A673 (cell line): ENCODE measurements around the gene TATDN2.

Source experiments
- EZH2 ChIP-seq: fragments of 200-600 bp; sonication (generic); IDR thresholded peaks from 2 replicates; pipeline ENCODE4 v1.6.1; 2017; ENCODE audit warnings: borderline replicate concordance, low read depth, mild to moderate bottlenecking, mixed read lengths, antibody characterized with exemption, low read length; ENCODE audit not compliant: poor library complexity, severe bottlenecking
- TF ChIP-seq, protein P1 (sequence below): fragments of 300-800, 200-600 bp; sonication (generic); conservative IDR thresholded peaks from 2 replicates; pipeline ENCODE4 v1.5.1; 2017; ENCODE audit warnings: low read depth, mild to moderate bottlenecking, antibody characterized with exemption, low read length, moderate library complexity, mixed read lengths

DNA sequence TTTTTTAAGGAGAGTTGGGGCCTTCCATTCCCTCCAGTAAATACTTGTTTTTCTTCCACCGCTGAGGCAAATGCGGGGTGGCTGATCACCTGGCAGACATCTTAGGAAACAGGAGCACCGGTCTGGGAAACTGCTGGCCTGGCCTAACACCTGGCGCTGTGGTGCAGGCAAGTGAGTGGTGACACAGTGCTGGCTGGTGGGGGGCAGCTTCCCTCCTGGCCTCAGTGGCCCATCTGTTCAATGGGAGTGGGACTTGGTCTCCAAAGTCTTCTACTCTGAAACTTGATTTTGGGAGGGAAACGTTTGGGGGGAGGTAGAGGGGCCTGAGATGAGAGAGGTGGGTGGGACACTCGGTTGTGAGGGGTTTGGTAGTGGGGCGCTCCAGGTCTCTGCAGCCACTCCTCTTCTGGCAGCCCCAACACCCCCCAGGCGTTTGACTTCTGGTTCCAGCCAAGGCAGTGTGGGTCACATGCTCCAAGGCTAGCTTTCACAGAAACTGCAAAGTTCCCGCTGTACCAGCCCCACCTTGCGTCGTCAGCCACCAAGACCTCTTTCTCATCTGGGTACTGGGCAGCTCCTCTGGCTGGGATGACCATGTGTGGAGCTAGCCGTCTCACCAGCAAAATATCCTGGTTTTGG is 39.8 kb downstream of the TATDN2 start:
- TF ChIP-seq, protein P1, sequence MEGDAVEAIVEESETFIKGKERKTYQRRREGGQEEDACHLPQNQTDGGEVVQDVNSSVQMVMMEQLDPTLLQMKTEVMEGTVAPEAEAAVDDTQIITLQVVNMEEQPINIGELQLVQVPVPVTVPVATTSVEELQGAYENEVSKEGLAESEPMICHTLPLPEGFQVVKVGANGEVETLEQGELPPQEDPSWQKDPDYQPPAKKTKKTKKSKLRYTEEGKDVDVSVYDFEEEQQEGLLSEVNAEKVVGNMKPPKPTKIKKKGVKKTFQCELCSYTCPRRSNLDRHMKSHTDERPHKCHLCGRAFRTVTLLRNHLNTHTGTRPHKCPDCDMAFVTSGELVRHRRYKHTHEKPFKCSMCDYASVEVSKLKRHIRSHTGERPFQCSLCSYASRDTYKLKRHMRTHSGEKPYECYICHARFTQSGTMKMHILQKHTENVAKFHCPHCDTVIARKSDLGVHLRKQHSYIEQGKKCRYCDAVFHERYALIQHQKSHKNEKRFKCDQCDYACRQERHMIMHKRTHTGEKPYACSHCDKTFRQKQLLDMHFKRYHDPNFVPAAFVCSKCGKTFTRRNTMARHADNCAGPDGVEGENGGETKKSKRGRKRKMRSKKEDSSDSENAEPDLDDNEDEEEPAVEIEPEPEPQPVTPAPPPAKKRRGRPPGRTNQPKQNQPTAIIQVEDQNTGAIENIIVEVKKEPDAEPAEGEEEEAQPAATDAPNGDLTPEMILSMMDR = no peak
- no peak for TF ChIP-seq EZH2
